NCI-H526 treated with DMSO at 0.1 percent for 48 hours (cell line): ENCODE results near the gene SFT2D2.

Source experiments
- DNase-seq: peaks from one replicate; lab custom pipeline; 2025; lab: John Stamatoyannopoulos, UW

SFT2D2 gene

GRCh38 chr1:168265596-168265995, 39.8 kb downstream of the SFT2D2 start:
- no peak for DNase-seq

- DNase-seq, result no peak
Observed at GRCh38 chr1:168266644-168267186, 40.9 kb downstream of the SFT2D2 start.

GRCh38 chr1:168271636-168272035, 45.8 kb downstream of the SFT2D2 start:
- DNase-seq, result no peak

GRCh38 chr1:168273575-168273974, 47.8 kb downstream of the SFT2D2 start:
- no peak for DNase-seq

DNA sequence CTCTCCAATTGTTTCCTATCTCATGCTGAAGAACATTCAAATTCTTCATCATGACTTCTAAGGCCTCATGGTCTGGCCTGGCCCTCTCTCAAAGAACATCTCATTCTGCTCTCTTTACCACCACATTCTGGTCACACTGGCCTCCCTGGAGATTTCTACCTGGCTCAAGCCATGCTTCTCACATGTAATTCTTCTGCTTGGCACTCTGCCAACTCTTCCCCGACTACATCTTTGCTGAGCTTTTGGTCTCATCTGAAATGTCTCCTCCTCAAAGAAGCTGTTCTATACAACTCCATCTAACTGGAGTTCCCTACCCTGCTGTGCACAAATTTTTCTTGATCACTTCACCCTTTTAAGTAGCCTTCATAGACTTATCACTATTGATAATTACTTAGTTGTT, 53.4 kb downstream of the SFT2D2 start:
- no peak for DNase-seq

- DNase-seq, result no peak
Observed at GRCh38 chr1:168280296-168280927, 54.6 kb downstream of the SFT2D2 start, which contains the start of gene TBX19. Gene TBX19 (plus strand): TSS chr1:168280877. CDS start chr1:168281091, 214 bp downstream.

- no peak for DNase-seq
Observed at GRCh38 chr1:168281603-168282325, 56.0 kb downstream of the SFT2D2 start.

- DNase-seq, result no peak
Observed at GRCh38 chr1:168285521-168285790, 59.7 kb downstream of the SFT2D2 start.

GRCh38 chr1:168285971-168286927, 60.4 kb downstream of the SFT2D2 start:
- DNase-seq, result peak; percentile 71

DNA sequence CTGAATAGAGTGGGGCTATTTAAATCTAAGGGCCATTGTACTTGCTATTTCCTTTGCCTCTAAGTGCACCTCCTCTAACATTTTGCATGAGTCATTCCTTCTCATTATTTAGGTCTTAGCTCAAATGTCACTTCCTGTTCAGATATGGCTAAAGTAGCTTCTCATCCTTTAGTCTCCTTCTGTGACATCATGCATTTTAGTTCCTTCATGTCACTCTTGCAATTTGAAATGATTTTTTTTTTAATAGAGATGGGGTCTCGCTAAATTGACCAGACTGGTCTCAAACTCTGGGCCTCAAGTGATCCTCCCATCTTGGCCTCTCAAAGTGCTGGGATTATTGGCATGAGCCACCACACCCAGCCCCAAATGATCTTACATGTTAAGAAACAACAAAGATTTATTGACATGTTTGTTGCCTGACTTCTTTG, 61.4 kb downstream of the SFT2D2 start:
- DNase-seq, result no peak

DNA sequence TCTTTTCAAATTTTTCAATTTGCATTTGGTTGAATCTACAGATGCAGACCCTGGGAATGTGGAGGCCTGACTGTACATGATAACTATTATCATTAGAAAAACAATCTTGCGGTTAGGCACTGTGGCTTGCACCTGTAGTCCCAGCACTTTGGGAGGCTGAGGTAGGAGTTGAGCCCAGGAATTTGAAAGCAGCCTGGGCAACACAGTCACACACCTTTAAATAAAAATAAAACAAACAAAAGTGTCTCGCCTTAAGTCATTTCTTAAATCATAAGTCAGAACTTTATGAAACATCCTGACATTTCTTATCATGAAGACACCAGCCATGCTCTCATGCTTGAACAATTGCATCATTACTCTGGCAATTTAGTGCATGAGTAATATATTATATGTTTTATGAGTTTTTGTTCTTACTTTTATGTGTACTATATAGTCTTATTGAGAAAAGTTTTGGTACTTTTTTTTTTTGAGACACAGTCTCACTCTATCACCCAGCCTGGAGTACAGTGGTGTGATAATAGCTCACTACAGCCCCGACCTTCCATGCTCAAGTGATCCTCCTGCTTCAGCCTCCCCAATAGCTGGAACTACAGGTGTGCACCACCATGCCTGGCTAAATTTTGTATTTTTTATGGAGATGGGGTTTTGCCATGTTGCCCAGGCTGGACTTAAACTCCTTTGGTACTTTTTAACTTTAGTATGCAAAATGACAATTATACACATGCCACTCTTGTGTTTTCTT, 62.7 kb downstream of the SFT2D2 start:
- no peak for DNase-seq

- DNase-seq, result no peak
Observed at GRCh38 chr1:168291222-168291837, 65.5 kb downstream of the SFT2D2 start.

DNA sequence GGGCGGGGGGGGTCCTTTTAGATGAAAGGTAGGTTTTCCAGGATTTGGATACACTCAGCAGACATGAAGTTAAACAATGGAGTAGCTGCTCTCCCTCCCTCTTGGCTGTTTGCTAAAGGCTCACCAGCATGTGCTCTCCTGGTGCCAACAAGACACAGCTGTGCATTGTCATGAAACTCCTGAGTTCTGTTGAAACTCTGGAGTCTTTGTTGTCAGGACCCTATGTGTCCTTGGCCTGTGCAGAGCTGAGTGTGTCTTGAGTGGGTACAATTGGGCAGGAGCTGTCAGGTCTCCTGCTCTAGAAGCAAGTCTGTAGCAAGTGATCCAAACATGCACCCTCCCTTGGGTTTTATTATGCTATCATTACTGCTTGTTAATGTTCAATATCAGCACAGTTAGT, 67.6 kb downstream of the SFT2D2 start:
- no peak for DNase-seq

GRCh38 chr1:168295411-168296114, 69.8 kb downstream of the SFT2D2 start:
- DNase-seq, result no peak

- no peak for DNase-seq
Observed at GRCh38 chr1:168297019-168297730, 71.4 kb downstream of the SFT2D2 start.

GRCh38 chr1:168298446-168298845, 72.6 kb downstream of the SFT2D2 start:
- no peak for DNase-seq

GRCh38 chr1:168300626-168301025, 74.8 kb downstream of the SFT2D2 start:
- DNase-seq, result no peak

DNA sequence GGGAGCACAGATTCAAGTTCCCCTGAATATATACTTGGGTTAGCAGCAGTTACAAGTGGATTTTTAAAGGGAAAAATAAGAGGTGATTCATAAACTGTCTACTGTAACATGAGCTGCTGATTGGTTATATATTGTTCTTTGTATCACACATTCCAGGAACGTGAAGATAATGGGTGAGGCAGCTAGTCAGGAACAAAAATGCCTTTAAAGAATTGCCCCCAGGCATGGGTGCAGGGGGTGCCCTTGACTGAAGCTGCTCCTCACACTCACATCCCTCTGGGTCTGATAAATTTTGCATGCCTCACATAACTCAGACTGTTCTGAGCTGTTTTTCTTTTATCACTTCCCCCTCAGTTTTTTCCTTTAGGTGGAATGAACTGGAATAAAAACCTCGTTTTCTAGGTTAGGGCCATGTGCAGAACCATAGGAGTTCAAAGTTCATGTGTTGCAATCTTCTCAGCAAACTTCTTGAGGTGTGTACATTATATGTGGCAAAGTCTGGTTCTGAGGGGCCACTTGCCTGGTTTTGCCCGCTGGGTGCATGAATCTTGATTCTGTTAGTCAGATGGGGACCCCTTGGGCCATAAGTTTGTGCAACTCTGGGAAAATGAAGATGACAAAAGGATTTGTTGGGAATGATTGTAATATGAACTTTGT, 76.0 kb downstream of the SFT2D2 start:
- no peak for DNase-seq
